Measurements from ENCODE around the gene EFR3B.

GRCh38 chr2:25125189-25125588 lies 83.3 kb downstream of the EFR3B start:
- no peak for TF ChIP-seq POLR2A (IDR thresholded peaks at IDR 0.05; ENCODE audit: extremely low read depth, insufficient read length)
- TF ChIP-seq CTCF (IDR thresholded peaks at IDR 0.05; ENCODE audit: low read depth, low read length): no peak
- no peak for TF ChIP-seq MYC (IDR thresholded peaks at IDR 0.05; ENCODE audit: low read depth, low read length)
- TF ChIP-seq MAX (IDR thresholded peaks at IDR 0.05; ENCODE audit: low read depth, low read length): no peak

Measured in NB4 (cell line).